Astrocyte (in vitro differentiated cells and primary cell): ENCODE results near the gene TNFRSF4.

Experiments used
- CTCF ChIP-seq: IDR thresholded peaks from 2 replicates; pipeline ENCODE4 v1.5.1; 2011; ENCODE audit warnings: low read depth, mild to moderate bottlenecking, inconsistent platforms, low read length, moderate library complexity; ENCODE audit not compliant: insufficient read depth
- EZH2 ChIP-seq: IDR thresholded peaks from 2 replicates; pipeline ENCODE4 v1.6.1; 2012; ENCODE audit warnings: mild to moderate bottlenecking, low read length, inconsistent platforms; ENCODE audit not compliant: insufficient read depth

- TF ChIP-seq CTCF (no peak), EZH2 (no peak)
Measured at GRCh38 chr1:1237874-1238701, 24.1 kb upstream of the TNFRSF4 start.
